Neural cell (in vitro differentiated cells): ENCODE results near the gene NFE2L3. TPM values are rescaled to one million over a fixed set of nuclear protein-coding genes. Genes with fewer than 3 reads are reported as not detected.

Experiments
- H2AFZ ChIP-seq: fragments of 200-600, 300-800 bp; sonication (generic), shearing (Covaris generic); 2 replicates; pipeline ENCODE4 v1.6.0; 2014; ENCODE audit warnings: low read depth, mild to moderate bottlenecking, antibody characterized with exemption, low read length, moderate library complexity
- H3F3A ChIP-seq: fragments of 200-600 bp; shearing (Covaris generic); 2 replicates; pipeline ENCODE4 v1.6.1; 2016; ENCODE audit warnings: mild to moderate bottlenecking, moderate library complexity, mixed read lengths, antibody characterized with exemption, low read length; ENCODE audit not compliant: insufficient read depth, poor library complexity, severe bottlenecking
- H3K27ac ChIP-seq: fragments of 200-600, 300-800 bp; sonication (generic), shearing (Covaris generic); 2 replicates; pipeline ENCODE4 v1.5.1; 2014; ENCODE audit warnings: mild to moderate bottlenecking, low read length, moderate library complexity
- H3K27me3 ChIP-seq: fragments of 300-800, 200-600 bp; sonication (generic), shearing (Covaris generic); 2 replicates; pipeline ENCODE4 v1.6.0; 2014; ENCODE audit warnings: mild to moderate bottlenecking, low read depth, low read length, moderate library complexity; ENCODE audit not compliant: insufficient read depth
- H3K36me3 ChIP-seq: fragments of 300-800, 200-600 bp; sonication (generic), shearing (Covaris generic); 2 replicates; pipeline ENCODE4 v1.5.1; 2014; ENCODE audit warnings: mild to moderate bottlenecking, antibody characterized with exemption, low read length, moderate library complexity; ENCODE audit not compliant: insufficient read depth
- H3K4me2 ChIP-seq: fragments of 300-800, 200-600 bp; sonication (generic), shearing (Covaris generic); 2 replicates; pipeline ENCODE4 v1.6.0; 2014; ENCODE audit warnings: mild to moderate bottlenecking, low read length
- H3K4me3 ChIP-seq: fragments of 300-800, 200-600 bp; sonication (generic), shearing (Covaris generic); 2 replicates; pipeline ENCODE4 v1.5.1; 2014; ENCODE audit warnings: mild to moderate bottlenecking, low read length, moderate library complexity
- H3K79me2 ChIP-seq: fragments of 200-600 bp; shearing (Covaris generic); replicated peaks from 2 replicates; pipeline ENCODE4 v1.6.0; 2014; ENCODE audit warnings: mild to moderate bottlenecking, low read length, moderate library complexity; ENCODE audit not compliant: insufficient read depth
- H3K9ac ChIP-seq: fragments of 300-800, 200-600 bp; sonication (generic), shearing (Covaris generic); 2 replicates; pipeline ENCODE4 v1.6.1; 2016; ENCODE audit warnings: mild to moderate bottlenecking, low read length, mixed read lengths
- H3K9me2 ChIP-seq: fragments of 200-600 bp; shearing (Covaris generic); 2 replicates; pipeline ENCODE4 v1.6.1; 2016; ENCODE audit warnings: mild to moderate bottlenecking, low read length, mixed read lengths; ENCODE audit not compliant: insufficient read depth
- H3K9me3 ChIP-seq: fragments of 200-600, 300-800 bp; sonication (generic), shearing (Covaris generic); 2 replicates; pipeline ENCODE4 v1.6.1; 2016; ENCODE audit warnings: mild to moderate bottlenecking, mixed run types, low read length, moderate library complexity, mixed read lengths
- H4K20me1 ChIP-seq: fragments of 200-600 bp; shearing (Covaris generic); 2 replicates; pipeline ENCODE4 v1.6.1; 2016; ENCODE audit warnings: mild to moderate bottlenecking, mixed run types; ENCODE audit not compliant: insufficient read depth
- EP300 ChIP-seq: fragments of 450-650 bp; conservative IDR thresholded peaks from 2 replicates; pipeline ENCODE4 v1.6.1; 2014; ENCODE audit warnings: antibody characterized with exemption, mild to moderate bottlenecking, moderate library complexity; ENCODE audit not compliant: poor library complexity, severe bottlenecking
- EZH2 ChIP-seq: fragments of 200-600, 300-800 bp; shearing (Covaris generic), sonication (generic); IDR thresholded peaks from 2 replicates; pipeline ENCODE4 v1.6.1; 2014; ENCODE audit warnings: antibody characterized with exemption, low read length, borderline replicate concordance, mild to moderate bottlenecking; ENCODE audit not compliant: insufficient read depth, poor library complexity, severe bottlenecking
- MXI1 ChIP-seq: fragments of 450-650 bp; conservative IDR thresholded peaks from 2 replicates; pipeline ENCODE4 v1.6.1; 2014; ENCODE audit warnings: antibody characterized with exemption, mild to moderate bottlenecking; ENCODE audit not compliant: poor library complexity, severe bottlenecking
- POLR2AphosphoS5 ChIP-seq: IDR thresholded peaks from 2 replicates; pipeline ENCODE4 v1.6.1; 2012
- RAD21 ChIP-seq: fragments of 450-650 bp; conservative IDR thresholded peaks from 2 replicates; pipeline ENCODE4 v1.6.1; 2014; ENCODE audit warnings: antibody characterized with exemption, mild to moderate bottlenecking, moderate library complexity
- SMC3 ChIP-seq: fragments of 450-650 bp; conservative IDR thresholded peaks from 2 replicates; pipeline ENCODE4 v1.6.1; 2014; ENCODE audit warnings: antibody characterized with exemption, mild to moderate bottlenecking, moderate library complexity; ENCODE audit not compliant: poor library complexity
- TAF1 ChIP-seq: IDR thresholded peaks from 2 replicates; pipeline ENCODE4 v1.6.1; 2012; ENCODE audit warnings: low read depth
- polyA plus RNA-seq: library from polyadenylated mRNA; depleted of rRNA; stranded (reverse); fragments of >200 nt; gene quantifications from 2 replicates; pipeline ENCODE4 v1.2.3, GENCODE V29; 2014
- TF ChIP-seq, protein P1 (sequence below): IDR thresholded peaks from 2 replicates; pipeline ENCODE4 v1.6.1; 2012; ENCODE audit warnings: borderline replicate concordance
- TF ChIP-seq, protein P2 (sequence below): fragments of 450-650 bp; IDR thresholded peaks from 2 replicates; pipeline ENCODE4 v1.5.1; 2014; ENCODE audit warnings: antibody characterized with exemption, mild to moderate bottlenecking, moderate library complexity; ENCODE audit not compliant: poor library complexity, severe bottlenecking

The NFE2L3 gene
- polyA plus RNA-seq, 1 donor from 2014 or later: 2.9 TPM

DNA sequence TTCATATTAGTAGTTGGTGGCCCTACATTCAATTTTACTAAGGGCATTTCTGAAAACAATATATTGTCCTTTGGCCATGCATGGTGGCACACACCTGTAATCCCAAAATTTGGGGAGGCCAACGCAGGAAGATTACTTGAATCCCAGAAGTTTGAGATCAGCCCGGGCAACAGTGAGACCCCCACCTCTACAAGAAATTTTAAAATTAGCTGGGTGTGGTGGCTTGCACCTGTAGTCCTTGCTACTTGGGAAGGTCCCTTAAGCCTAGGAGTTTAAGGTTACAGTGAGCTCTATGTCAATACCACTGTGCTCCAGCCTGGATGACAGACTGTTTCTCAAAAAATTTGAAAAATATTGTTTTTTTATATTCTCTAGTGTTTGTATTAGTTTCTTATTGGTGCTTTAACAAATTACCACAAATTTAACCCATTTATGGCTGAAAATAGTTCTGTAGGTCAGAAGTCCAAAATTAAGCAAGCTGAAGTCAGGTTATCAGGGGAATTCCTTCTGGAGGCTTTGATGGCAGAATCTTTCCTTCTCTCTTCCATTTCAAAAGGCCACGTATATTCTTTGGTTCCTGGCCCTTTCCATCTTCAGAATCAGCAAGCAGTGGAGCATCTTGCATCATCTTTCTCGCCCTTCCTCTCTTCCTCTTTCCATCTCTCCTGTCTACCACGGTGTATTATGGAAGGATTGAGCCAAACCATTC is 62.0 kb downstream of the NFE2L3 start:
- TF ChIP-seq, protein P1, sequence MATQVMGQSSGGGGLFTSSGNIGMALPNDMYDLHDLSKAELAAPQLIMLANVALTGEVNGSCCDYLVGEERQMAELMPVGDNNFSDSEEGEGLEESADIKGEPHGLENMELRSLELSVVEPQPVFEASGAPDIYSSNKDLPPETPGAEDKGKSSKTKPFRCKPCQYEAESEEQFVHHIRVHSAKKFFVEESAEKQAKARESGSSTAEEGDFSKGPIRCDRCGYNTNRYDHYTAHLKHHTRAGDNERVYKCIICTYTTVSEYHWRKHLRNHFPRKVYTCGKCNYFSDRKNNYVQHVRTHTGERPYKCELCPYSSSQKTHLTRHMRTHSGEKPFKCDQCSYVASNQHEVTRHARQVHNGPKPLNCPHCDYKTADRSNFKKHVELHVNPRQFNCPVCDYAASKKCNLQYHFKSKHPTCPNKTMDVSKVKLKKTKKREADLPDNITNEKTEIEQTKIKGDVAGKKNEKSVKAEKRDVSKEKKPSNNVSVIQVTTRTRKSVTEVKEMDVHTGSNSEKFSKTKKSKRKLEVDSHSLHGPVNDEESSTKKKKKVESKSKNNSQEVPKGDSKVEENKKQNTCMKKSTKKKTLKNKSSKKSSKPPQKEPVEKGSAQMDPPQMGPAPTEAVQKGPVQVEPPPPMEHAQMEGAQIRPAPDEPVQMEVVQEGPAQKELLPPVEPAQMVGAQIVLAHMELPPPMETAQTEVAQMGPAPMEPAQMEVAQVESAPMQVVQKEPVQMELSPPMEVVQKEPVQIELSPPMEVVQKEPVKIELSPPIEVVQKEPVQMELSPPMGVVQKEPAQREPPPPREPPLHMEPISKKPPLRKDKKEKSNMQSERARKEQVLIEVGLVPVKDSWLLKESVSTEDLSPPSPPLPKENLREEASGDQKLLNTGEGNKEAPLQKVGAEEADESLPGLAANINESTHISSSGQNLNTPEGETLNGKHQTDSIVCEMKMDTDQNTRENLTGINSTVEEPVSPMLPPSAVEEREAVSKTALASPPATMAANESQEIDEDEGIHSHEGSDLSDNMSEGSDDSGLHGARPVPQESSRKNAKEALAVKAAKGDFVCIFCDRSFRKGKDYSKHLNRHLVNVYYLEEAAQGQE: no peak
- TF ChIP-seq EP300 (no peak), MXI1 (no peak), RAD21 (no peak), TAF1 (no peak)
- TF ChIP-seq, protein P2, sequence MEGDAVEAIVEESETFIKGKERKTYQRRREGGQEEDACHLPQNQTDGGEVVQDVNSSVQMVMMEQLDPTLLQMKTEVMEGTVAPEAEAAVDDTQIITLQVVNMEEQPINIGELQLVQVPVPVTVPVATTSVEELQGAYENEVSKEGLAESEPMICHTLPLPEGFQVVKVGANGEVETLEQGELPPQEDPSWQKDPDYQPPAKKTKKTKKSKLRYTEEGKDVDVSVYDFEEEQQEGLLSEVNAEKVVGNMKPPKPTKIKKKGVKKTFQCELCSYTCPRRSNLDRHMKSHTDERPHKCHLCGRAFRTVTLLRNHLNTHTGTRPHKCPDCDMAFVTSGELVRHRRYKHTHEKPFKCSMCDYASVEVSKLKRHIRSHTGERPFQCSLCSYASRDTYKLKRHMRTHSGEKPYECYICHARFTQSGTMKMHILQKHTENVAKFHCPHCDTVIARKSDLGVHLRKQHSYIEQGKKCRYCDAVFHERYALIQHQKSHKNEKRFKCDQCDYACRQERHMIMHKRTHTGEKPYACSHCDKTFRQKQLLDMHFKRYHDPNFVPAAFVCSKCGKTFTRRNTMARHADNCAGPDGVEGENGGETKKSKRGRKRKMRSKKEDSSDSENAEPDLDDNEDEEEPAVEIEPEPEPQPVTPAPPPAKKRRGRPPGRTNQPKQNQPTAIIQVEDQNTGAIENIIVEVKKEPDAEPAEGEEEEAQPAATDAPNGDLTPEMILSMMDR: no peak
- H3F3A ChIP-seq: no peaks in the 10 kb centered on the region
- peaks cover 4% of the 10 kb centered on the region for H3K79me2 ChIP-seq
- H3K36me3 ChIP-seq: peaks cover 23% of the 10 kb centered on the region
- no peaks in the 10 kb centered on the region for H3K27me3 ChIP-seq
- no peak overlapping the region for H3K9ac ChIP-seq
- H3K27ac ChIP-seq: no peak overlapping the region
- no peak overlapping the region for H3K4me2 ChIP-seq
- H3K4me3 ChIP-seq: no peak overlapping the region
- no peaks in the 10 kb centered on the region for H4K20me1 ChIP-seq
- no peak overlapping the region for H2AFZ ChIP-seq
- no peaks in the 10 kb centered on the region for H3K9me2 ChIP-seq
- no peaks in the 10 kb centered on the region for H3K9me3 ChIP-seq

DNA sequence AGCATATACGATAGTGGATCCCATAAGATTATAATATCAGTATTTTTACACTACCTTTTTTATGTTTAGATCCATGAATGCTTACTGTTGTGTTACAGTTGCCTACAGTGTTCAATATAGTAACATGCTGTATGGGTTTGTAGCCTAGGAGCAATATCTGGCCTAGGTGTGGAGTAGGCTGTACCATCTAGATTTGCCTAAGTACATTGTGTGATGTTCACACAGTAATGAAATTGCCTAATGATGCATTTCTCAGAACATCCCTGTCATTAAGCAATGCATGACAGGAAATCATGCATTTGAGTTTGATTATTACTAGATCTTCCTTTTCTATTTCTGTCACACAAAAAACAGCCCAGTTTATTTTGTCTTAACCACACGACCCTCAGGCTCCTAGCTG is 64.1 kb downstream of the NFE2L3 start:
- Histone ChIP-seq H3K9me2 (no peaks in the 10 kb centered on the region), H4K20me1 (no peaks in the 10 kb centered on the region), H3K27ac (no peak overlapping the region), H3K9ac (no peak overlapping the region), H3K27me3 (no peaks in the 10 kb centered on the region), H3K36me3 (peaks cover 4% of the 10 kb centered on the region), H3K4me2 (no peak overlapping the region), H3K4me3 (no peak overlapping the region), H2AFZ (no peak overlapping the region), H3K79me2 (no peaks in the 10 kb centered on the region), H3F3A (no peaks in the 10 kb centered on the region), H3K9me3 (no peaks in the 10 kb centered on the region)
- TF ChIP-seq MXI1 (no peak), SMC3 (no peak), EZH2 (no peak), TAF1 (no peak), RAD21 (no peak), POLR2AphosphoS5 (no peak), EP300 (no peak)
- TF ChIP-seq, protein P1: no peak
- TF ChIP-seq, protein P2: no peak
